K562 (cell line): ENCODE results near the gene DPF1. TPM values are rescaled to one million over a fixed set of nuclear protein-coding genes. Genes with fewer than 3 reads are reported as not detected.
A peak's percentile ranks its signal among the peaks of the same experiment; 100 is the strongest.

ENCODE experiments used
- DEAF1 ChIP-seq: fragments of 450-650 bp; formaldehyde crosslinking; IDR thresholded peaks from 2 replicates; pipeline ENCODE4 v1.4.0; 2020; ENCODE audit warnings: mild to moderate bottlenecking, moderate library complexity
- GMEB1 ChIP-seq: fragments of 250-450 bp; sonication (Bioruptor Pico); IDR thresholded peaks from 2 replicates; pipeline ENCODE4 v1.4.0; 2020; ENCODE audit warnings: mild to moderate bottlenecking
- GTF2A2 ChIP-seq: IDR thresholded peaks from 2 replicates; pipeline ENCODE4 v1.6.1; 2016; ENCODE audit warnings: mild to moderate bottlenecking, missing genetic modification characterization, missing compliant biosample characterization
- HMG20B ChIP-seq: fragments of 250-450 bp; sonication (Bioruptor Pico); IDR thresholded peaks from 2 replicates; pipeline ENCODE4 v1.5.0; 2021; ENCODE audit warnings: mild to moderate bottlenecking
- MITF ChIP-seq: IDR thresholded peaks from 2 replicates; pipeline ENCODE4 v1.6.1; 2014; ENCODE audit warnings: antibody characterized with exemption
- MNT ChIP-seq, 2 experiments: fragments of 450-650 bp; conservative IDR thresholded peaks; 2 replicates each; pipeline ENCODE4 v1.6.1; 2017; ENCODE audit warnings: mild to moderate bottlenecking in 2 of 2, moderate library complexity in 2 of 2
- NFIX ChIP-seq: fragments of 250-450 bp; sonication (Bioruptor Pico); IDR thresholded peaks from 2 replicates; pipeline ENCODE4 v1.4.0; 2020; ENCODE audit warnings: low read depth, mild to moderate bottlenecking, moderate library complexity
- PHB ChIP-seq: fragments of 250-450 bp; sonication (Bioruptor Pico); IDR thresholded peaks from 2 replicates; pipeline ENCODE4 v1.5.0; 2021
- PHB2 ChIP-seq: fragments of 450-650 bp; IDR thresholded peaks from 2 replicates; pipeline ENCODE4 v1.6.1; 2017; ENCODE audit warnings: low read depth
- RAD21 ChIP-seq, 2 experiments: fragments of 250-450 bp in 1 of 2; fragments of 450-650 bp in 1 of 2; sonication (Bioruptor Pico) in 1 of 2; formaldehyde crosslinking in 1 of 2; IDR thresholded peaks in 1 of 2; conservative IDR thresholded peaks in 1 of 2; 2 replicates each; pipeline versions ENCODE4 v1.4.0 to v1.8.0; 2020 to 2022; ENCODE audit warnings: mild to moderate bottlenecking in 2 of 2, moderate library complexity in 1 of 2
- RCOR1 ChIP-seq, 2 experiments: IDR thresholded peaks; 2 replicates each; pipeline ENCODE4 v1.6.1; 2012; ENCODE audit warnings: low read depth in 2 of 2, low read length in 2 of 2, borderline replicate concordance in 1 of 2, improper control_type of control experiment in 1 of 2
- TAF1 ChIP-seq: IDR thresholded peaks from 2 replicates; pipeline ENCODE4 v1.6.1; 2011; ENCODE audit warnings: mild to moderate bottlenecking, low read length, moderate library complexity; ENCODE audit not compliant: insufficient read depth, control insufficient read depth, severe bottlenecking; ENCODE audit errors: extremely low read depth
- THRA ChIP-seq: fragments of 450-650 bp; IDR thresholded peaks from 2 replicates; pipeline ENCODE4 v1.6.1; 2017; ENCODE audit warnings: mild to moderate bottlenecking, moderate library complexity
- TRIM28 ChIP-seq: fragments of 450-650 bp; IDR thresholded peaks from 2 replicates; pipeline ENCODE4 v1.6.1; 2017
- ZNF134 ChIP-seq: fragments of 250-450 bp; sonication (Bioruptor Pico); conservative IDR thresholded peaks from 2 replicates; pipeline ENCODE4 v1.4.0; 2020
- polyA plus RNA-seq, 8 experiments: library from polyadenylated mRNA; depleted of rRNA in 4 of 8; stranded (reverse) in 5 of 8; unstranded in 3 of 8; fragments of >200 nt; fragmentation: Nextera tagmentation in 2 of 8; fragmentation: Illumina TruSeq in 1 of 8; extraction: Ambion mirVana in 2 of 8; extraction: Trizol in 1 of 8; gene quantifications; 2 replicates each; pipeline versions ENCODE4 v1.2.1 to v1.2.3, GENCODE V29; 2011 to 2014; ENCODE audit warnings: inconsistent platforms in 1 of 8, missing spikeins in 1 of 8
- total RNA-seq, 7 experiments: library from RNA; depleted of rRNA in 6 of 7; stranded (reverse); fragments of >200 nt in 6 of 7; fragmentation: Illumina TruSeq in 2 of 7; extraction: Trizol in 2 of 7; gene quantifications; 2 replicates each; pipeline versions ENCODE4 v1.2.1 to v1.2.3, GENCODE V29; 2011 to 2021; ENCODE audit warnings: low replicate concordance in 1 of 7
- TF ChIP-seq, protein P1 (sequence below), 2 experiments: fragments of 200-800 bp in 1 of 2; sonication (Bioruptor generic) in 1 of 2; sonication (generic) in 1 of 2; formaldehyde crosslinking in 1 of 2; IDR thresholded peaks in 1 of 2; conservative IDR thresholded peaks in 1 of 2; 2 replicates each; pipeline versions ENCODE4 v1.5.0 to v1.6.1; 2016 to 2020; ENCODE audit warnings: missing compliant biosample characterization in 1 of 2, missing genetic modification characterization in 1 of 2, missing genetic modification reagents in 1 of 2
- TF ChIP-seq, protein P2 (sequence below): fragments of 200-800 bp; sonication (Bioruptor generic); IDR thresholded peaks from 2 replicates; pipeline ENCODE4 v1.6.1; 2017; ENCODE audit warnings: missing genetic modification characterization, missing compliant biosample characterization

DPF1 gene
- total and polyA plus RNA-seq, 9 of the 15 experiments (the other 6 are each of a cell fraction or from before 2014, with no cell fraction given), result 0.10 to 5.7 (median 3.1) TPM

- TF ChIP-seq, protein P1, sequence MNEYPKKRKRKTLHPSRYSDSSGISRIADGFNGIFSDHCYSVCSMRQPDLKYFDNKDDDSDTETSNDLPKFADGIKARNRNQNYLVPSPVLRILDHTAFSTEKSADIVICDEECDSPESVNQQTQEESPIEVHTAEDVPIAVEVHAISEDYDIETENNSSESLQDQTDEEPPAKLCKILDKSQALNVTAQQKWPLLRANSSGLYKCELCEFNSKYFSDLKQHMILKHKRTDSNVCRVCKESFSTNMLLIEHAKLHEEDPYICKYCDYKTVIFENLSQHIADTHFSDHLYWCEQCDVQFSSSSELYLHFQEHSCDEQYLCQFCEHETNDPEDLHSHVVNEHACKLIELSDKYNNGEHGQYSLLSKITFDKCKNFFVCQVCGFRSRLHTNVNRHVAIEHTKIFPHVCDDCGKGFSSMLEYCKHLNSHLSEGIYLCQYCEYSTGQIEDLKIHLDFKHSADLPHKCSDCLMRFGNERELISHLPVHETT (CRISPR knock-in tag; conservative IDR thresholded peaks at IDR 0.05 in 1 of 2, IDR thresholded peaks at IDR 0.05 in 1 of 2), result no peak
- TF ChIP-seq PHB2, result no peak
- TF ChIP-seq GTF2A2, result no peak
- no peak for TF ChIP-seq NFIX (CRISPR knock-in tag)
- TF ChIP-seq THRA, result no peak
- TF ChIP-seq, protein P2, sequence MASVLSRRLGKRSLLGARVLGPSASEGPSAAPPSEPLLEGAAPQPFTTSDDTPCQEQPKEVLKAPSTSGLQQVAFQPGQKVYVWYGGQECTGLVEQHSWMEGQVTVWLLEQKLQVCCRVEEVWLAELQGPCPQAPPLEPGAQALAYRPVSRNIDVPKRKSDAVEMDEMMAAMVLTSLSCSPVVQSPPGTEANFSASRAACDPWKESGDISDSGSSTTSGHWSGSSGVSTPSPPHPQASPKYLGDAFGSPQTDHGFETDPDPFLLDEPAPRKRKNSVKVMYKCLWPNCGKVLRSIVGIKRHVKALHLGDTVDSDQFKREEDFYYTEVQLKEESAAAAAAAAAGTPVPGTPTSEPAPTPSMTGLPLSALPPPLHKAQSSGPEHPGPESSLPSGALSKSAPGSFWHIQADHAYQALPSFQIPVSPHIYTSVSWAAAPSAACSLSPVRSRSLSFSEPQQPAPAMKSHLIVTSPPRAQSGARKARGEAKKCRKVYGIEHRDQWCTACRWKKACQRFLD (CRISPR knock-in tag), result no peak
- no peak for TF ChIP-seq DEAF1 (CRISPR knock-in tag)
- no peak for TF ChIP-seq PHB (CRISPR knock-in tag)
- no peak for TF ChIP-seq TRIM28
- TF ChIP-seq RCOR1 (IDR thresholded peaks at IDR 0.05; ENCODE audit: borderline replicate concordance in 1 of 2, low read depth in 2 of 2, low read length in 2 of 2), result 0 out of 4 replicates have a peak, but pooled peaks of 1 of the 2 experiments have one; percentile 9
- TF ChIP-seq MITF, result no peak
- TF ChIP-seq ZNF134, result no peak
- no peak for TF ChIP-seq HMG20B (CRISPR knock-in tag)
- TF ChIP-seq TAF1, result no peak
- TF ChIP-seq MNT (conservative IDR thresholded peaks at IDR 0.05), result no peak
- TF ChIP-seq GMEB1, result no peak
- no peak for TF ChIP-seq RAD21 (CRISPR knock-in tag; conservative IDR thresholded peaks at IDR 0.05 in 1 of 2, IDR thresholded peaks at IDR 0.05 in 1 of 2)
These were observed 28.4 kb upstream of the DPF1 start (continued) for GRCh38 chr19:38252385-38252784.
